GM21576 (cell line): ENCODE results near the gene MAG.
"Not testable (repeated sequence)": the region's sequence is repeated elsewhere in the genome, so short reads cannot be mapped to it uniquely, and the experiment has no call there.

Experiments
- ATAC-seq: cut with Tn5 transposase; IDR thresholded peaks from one replicate; pipeline ENCODE4 v1.9.1; 2021; ENCODE audit warnings: mild to moderate bottlenecking, moderate library complexity; ENCODE audit not compliant: unreplicated experiment

Gene MAG

GRCh38 chr19:35358834-35359233 lies 66.9 kb downstream of the MAG start:
- ATAC-seq, result not testable (repeated sequence)

GRCh38 chr19:35359395-35359794 lies 67.4 kb downstream of the MAG start:
- ATAC-seq, result not testable (repeated sequence)

GRCh38 chr19:35360081-35360480 lies 68.1 kb downstream of the MAG start:
- not testable (repeated sequence) for ATAC-seq

GRCh38 chr19:35360880-35361420 lies 69.0 kb downstream of the MAG start:
- no peak for ATAC-seq

GRCh38 chr19:35362261-35363000 lies 70.5 kb downstream of the MAG start:
- no peak for ATAC-seq

- ATAC-seq, result no peak
Measured at GRCh38 chr19:35363001-35363590, 71.1 kb downstream of the MAG start.
